ENCODE data around the gene FAM53B. TPM values are rescaled to one million over a fixed set of nuclear protein-coding genes. Genes with fewer than 3 reads are reported as not detected.
A peak's percentile ranks its signal among the peaks of the same experiment; 100 is the strongest.

FAM53B gene
- total and polyA plus RNA-seq, 7 donors, result 9.6 to 36.6 (median 34.2) TPM

DNA sequence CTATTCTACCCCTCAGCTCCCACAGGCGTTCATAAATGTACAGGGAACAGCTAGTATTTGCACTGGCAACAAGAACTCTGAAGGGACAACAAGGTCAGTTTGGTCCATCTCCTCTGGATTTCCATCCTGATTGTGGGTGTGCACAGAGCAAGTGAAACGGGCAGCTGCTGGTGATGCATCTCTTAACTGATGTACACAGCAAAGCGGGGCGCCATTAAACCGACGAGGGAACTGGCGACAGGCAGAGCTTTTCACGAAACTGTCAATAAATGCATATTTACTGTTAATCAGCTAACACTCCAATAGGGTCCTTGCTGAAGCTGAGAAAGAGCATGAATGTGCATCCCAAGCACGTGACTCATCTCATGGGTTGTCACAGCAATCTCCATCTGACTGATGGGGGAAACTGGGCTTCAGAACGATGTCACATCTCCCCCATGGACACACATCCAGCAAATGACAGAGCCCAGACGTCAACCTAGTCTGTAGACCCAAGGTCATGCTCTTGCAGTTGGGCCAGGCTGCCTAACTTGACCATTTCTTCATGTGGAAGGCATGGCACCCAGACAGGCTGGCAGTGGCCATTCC is 54.2 kb downstream of the FAM53B start:
- Histone ChIP-seq H3K27ac (no peak overlapping the region), H3K9me3 (no peaks in the 10 kb centered on the region), H3K4me1 (peaks cover 0 to 51% (median 34%) of the 10 kb centered on the region in 4 donors), H3K4me3 (no peak overlapping the region), H3K27me3 (no peaks in the 10 kb centered on the region), H3K36me3 (peaks cover 0 to 7% (median 0%) of the 10 kb centered on the region in 4 donors)
- intact Hi-C loops (cut with DNase I), result loop anchor here (5.0 kb wide), 2 partner anchors 43 to 47 kb away; no protein-coding TSS in a partner anchor
- DNase-seq, result no peak
- 90 to 92% methylated on average over 11 of the region's 11 CpGs for WGBS, 2 donors
- no peak for TF ChIP-seq POLR2A (IDR thresholded peaks at IDR 0.05)
- no peak for TF ChIP-seq EP300 (IDR thresholded peaks at IDR 0.05)

- no peaks in the 10 kb centered on the region for H3K9me3 ChIP-seq
- TF ChIP-seq, protein P1, sequence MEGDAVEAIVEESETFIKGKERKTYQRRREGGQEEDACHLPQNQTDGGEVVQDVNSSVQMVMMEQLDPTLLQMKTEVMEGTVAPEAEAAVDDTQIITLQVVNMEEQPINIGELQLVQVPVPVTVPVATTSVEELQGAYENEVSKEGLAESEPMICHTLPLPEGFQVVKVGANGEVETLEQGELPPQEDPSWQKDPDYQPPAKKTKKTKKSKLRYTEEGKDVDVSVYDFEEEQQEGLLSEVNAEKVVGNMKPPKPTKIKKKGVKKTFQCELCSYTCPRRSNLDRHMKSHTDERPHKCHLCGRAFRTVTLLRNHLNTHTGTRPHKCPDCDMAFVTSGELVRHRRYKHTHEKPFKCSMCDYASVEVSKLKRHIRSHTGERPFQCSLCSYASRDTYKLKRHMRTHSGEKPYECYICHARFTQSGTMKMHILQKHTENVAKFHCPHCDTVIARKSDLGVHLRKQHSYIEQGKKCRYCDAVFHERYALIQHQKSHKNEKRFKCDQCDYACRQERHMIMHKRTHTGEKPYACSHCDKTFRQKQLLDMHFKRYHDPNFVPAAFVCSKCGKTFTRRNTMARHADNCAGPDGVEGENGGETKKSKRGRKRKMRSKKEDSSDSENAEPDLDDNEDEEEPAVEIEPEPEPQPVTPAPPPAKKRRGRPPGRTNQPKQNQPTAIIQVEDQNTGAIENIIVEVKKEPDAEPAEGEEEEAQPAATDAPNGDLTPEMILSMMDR (IDR thresholded peaks at IDR 0.05), result no peak
- TF ChIP-seq POLR2A (IDR thresholded peaks at IDR 0.05) (no peak), EP300 (IDR thresholded peaks at IDR 0.05) (no peak), POLR2AphosphoS5 (IDR thresholded peaks at IDR 0.05) (no peak)
- DNase-seq, result no peak
- H3K27me3 ChIP-seq, result no peaks in the 10 kb centered on the region
- no peaks in the 10 kb centered on the region for H3K36me3 ChIP-seq
- no peak overlapping the region for H3K27ac ChIP-seq
- H3K4me3 ChIP-seq, result no peak overlapping the region
- intact Hi-C loops (cut with DNase I), result loop anchor here (5.0 kb wide), 1 partner anchor 42 kb away; no protein-coding TSS in a partner anchor
- H3K4me1 ChIP-seq, result peaks cover 0 to 52% (median 31%) of the 10 kb centered on the region in 4 donors
- 86 to 91% methylated on average over 12 of the region's 12 CpGs for WGBS, 2 donors
Observed at GRCh38 chr10:124688889-124689670, 55.1 kb downstream of the FAM53B start.

DNA sequence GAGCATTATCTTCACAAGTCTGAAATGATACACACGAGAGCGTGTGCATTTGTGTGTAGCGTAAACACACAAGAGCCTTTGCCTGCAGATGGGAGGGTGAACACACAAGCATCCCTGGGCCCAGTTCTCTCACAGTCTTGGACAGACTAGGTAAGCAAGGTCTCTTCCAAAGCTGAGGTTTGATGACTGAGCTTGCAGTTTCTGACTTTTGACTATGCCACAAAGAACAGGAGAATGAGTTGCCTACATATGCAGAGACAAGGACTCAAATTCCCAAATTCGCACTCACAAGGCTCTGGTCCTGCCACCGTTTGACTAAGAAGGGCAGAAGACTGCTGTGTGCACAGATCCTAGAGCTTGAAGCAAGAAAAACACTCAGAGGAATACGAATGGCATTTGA is 55.8 kb downstream of the FAM53B start:
- Histone ChIP-seq H3K27me3 (no peaks in the 10 kb centered on the region), H3K4me1 (peaks cover 0 to 52% (median 28%) of the 10 kb centered on the region in 4 donors), H3K4me3 (no peak overlapping the region), H3K9me3 (no peaks in the 10 kb centered on the region), H3K27ac (no peak overlapping the region), H3K36me3 (no peaks in the 10 kb centered on the region)
- no peak for DNase-seq
- TF ChIP-seq POLR2AphosphoS5 (IDR thresholded peaks at IDR 0.05), result no peak
- TF ChIP-seq, protein P1 (IDR thresholded peaks at IDR 0.05), result no peak
- TF ChIP-seq EP300 (IDR thresholded peaks at IDR 0.05), result no peak
- no peak for TF ChIP-seq POLR2A (IDR thresholded peaks at IDR 0.05)
- 88 to 91% methylated on average over 6 of the region's 6 CpGs for WGBS, 2 donors
- intact Hi-C loops (cut with DNase I), result loop anchor here (5.0 kb wide), 1 partner anchor 41 kb away; no protein-coding TSS in a partner anchor

DNA sequence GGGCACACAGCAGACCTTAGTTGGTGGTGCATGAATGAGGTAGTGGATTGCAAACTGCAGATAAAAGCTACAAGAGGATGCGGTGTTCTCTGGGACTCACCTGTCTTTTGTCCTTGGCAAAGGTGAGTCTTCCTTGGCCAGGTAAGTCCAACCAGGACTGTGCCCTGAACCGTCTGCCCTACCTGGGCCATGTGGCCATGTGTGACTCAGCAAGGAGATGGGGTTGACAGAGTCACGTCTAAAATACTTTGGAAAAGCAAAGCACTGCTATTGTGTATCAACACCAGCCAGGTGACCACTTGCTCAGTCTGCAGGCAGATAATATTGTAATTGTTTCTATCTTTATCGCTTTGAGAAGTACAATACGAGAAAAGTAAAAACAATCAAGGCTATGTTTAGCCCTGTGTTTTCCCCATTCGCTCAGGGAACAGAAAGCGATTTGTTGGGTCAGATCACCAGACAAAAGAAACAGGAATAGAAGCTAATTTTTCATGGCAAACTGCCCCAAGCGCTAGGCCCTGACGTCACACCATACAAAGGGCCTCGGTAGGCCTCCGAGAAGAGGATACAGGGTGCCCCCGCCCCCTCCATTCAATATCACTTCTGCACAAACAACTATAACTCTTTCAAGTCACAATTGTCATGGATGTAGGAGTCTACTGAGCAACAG is 57.3 kb downstream of the FAM53B start:
- peak overlapping the region; percentile 17 to 63 (median 45) for H3K27ac ChIP-seq
- intact Hi-C loops (cut with DNase I), result loop anchor here (5.0 kb wide), 1 partner anchor 40 kb away; no protein-coding TSS in a partner anchor
- peaks cover 0 to 49% (median 28%) of the 10 kb centered on the region in 4 donors for H3K4me1 ChIP-seq
- WGBS, 2 donors, result 84 to 91% methylated on average over 12 of the region's 12 CpGs
- H3K27me3 ChIP-seq, result no peaks in the 10 kb centered on the region
- TF ChIP-seq, protein P1 (IDR thresholded peaks at IDR 0.05), result no peak
- peak in 1 of 4 donors; percentile 34 for TF ChIP-seq POLR2AphosphoS5 (IDR thresholded peaks at IDR 0.05)
- H3K9me3 ChIP-seq, result no peaks in the 10 kb centered on the region
- no peak overlapping the region for H3K4me3 ChIP-seq
- H3K36me3 ChIP-seq, result peaks cover 0 to 6% (median 2%) of the 10 kb centered on the region in 4 donors
- DNase-seq, result peak; percentile 81
